GM18507 (cell line): ENCODE measurements around the gene HIP1R.

Source experiments
- DNase-seq: peaks from one replicate; pipeline ENCODE4 v3.0.0; 2011; ENCODE audit warnings: low read depth; ENCODE audit not compliant: insufficient read length; ENCODE audit errors: extremely low spot score
- FAIRE-seq: peaks from 2 replicates; lab custom pipeline; 2011; peaks lifted over from hg19 to GRCh38; lab: Jason Lieb, UNC

Gene HIP1R

GRCh38 chr12:122845041-122845864, 10.0 kb downstream of the HIP1R start:
- FAIRE-seq (no peak), DNase-seq (no peak)

- no peak for DNase-seq
Measured at GRCh38 chr12:122845865-122846621, 10.8 kb downstream of the HIP1R start.

DNA sequence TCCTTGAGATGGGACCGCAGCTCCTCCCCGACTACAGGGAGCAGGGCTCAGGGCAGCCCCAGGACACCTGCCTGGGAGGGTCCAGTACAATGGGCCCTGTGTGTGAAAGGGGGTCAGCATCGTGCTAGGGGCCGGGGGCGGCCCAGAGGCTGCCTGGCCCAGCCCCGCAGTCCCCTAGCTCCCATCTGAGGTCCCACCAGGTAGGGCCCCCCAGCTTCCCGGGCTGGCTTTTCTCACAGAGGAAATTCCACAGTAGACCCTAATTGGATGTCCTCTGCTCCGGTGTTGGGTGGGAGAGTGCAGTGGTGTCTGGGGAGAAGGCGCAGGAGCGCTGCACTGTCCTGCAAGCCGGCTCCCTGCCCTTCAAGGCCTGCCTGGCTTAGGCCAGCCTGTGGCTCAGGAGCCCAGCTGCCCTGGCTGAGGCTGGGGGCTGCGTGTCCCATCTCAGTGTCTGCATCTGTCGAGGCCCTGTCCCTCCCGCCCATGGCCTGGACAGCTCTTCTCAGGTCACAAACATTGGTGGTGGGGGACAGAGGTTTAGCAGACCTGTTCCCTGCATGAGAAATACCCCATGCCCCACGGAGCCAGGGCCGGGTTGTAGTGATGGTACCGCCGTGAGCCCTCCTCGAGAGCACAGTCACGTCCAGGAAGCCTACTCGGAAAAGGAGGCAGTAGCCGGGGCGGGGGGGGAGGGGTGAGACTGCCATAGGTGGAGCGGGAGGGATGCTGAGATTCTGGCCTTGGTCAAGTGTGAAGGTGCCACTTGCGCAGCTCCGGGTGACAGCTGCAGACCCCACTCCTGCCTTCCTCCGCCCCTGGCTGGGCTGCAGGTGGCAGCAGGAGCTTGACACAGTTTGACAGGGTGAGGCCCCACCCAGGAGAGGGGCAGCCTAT, 11.6 kb downstream of the HIP1R start:
- no peak for DNase-seq
- no peak for FAIRE-seq

More at GRCh38 chr12:122845865-122846621, 10.8 kb downstream of the HIP1R start:
- FAIRE-seq: no peak

GRCh38 chr12:122847516-122847836, 12.2 kb downstream of the HIP1R start:
- FAIRE-seq: no peak
- DNase-seq: no peak

DNA sequence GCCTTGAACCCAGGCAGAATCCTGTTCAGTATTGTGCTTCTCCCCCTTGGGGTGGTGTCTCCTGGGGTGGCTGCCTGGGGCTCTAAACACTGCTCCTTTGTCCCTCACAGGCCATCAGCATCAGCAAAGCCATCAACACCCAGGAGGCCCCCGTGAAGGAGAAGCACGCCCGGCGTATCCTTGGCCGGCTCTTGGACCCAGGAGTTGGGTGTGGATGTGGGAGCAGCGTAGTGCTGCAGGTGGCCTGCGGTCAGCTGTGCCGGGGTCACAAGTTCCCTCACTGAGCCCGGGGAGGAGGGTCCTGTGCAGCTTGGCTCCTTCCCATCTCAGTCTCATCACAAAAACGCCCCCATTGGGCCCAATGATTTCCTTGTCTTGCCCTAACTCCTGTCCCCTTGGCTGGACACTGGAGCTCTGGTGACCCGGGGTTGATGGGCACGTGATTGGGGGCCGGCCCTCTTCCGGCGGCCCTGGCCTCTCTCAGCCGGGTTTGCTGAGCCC, 12.7 kb downstream of the HIP1R start:
- FAIRE-seq: no peak

GRCh38 chr12:122848471-122849351, 13.5 kb downstream of the HIP1R start:
- FAIRE-seq: no peak

More for the DNA sequence above, 12.7 kb downstream of the HIP1R start:
- no peak for DNase-seq

GRCh38 chr12:122849352-122850047, 14.2 kb downstream of the HIP1R start:
- FAIRE-seq (no peak), DNase-seq (no peak)

More at GRCh38 chr12:122848471-122849351, 13.5 kb downstream of the HIP1R start:
- DNase-seq: no peak

DNA sequence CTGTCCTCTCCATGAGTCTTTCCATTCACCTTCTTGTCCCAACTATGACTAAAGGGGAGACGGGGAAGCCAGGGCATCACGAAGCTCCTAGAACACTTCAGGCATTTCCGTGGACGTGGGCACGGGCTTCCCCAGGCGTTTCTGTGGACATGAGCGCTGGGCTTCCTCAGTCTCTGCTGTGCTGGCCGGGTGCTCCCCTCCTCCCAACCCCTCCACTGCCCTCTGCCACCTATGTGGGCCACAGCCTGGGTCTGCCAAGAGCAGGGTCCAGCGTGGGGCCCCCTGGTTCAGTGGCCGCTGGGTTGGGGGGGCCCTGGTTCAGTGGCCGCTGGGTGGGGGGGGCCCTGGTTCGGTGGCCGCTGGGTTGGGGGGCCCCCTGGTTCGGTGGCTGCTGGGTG, 14.8 kb downstream of the HIP1R start:
- no peak for DNase-seq
- no peak for FAIRE-seq

DNA sequence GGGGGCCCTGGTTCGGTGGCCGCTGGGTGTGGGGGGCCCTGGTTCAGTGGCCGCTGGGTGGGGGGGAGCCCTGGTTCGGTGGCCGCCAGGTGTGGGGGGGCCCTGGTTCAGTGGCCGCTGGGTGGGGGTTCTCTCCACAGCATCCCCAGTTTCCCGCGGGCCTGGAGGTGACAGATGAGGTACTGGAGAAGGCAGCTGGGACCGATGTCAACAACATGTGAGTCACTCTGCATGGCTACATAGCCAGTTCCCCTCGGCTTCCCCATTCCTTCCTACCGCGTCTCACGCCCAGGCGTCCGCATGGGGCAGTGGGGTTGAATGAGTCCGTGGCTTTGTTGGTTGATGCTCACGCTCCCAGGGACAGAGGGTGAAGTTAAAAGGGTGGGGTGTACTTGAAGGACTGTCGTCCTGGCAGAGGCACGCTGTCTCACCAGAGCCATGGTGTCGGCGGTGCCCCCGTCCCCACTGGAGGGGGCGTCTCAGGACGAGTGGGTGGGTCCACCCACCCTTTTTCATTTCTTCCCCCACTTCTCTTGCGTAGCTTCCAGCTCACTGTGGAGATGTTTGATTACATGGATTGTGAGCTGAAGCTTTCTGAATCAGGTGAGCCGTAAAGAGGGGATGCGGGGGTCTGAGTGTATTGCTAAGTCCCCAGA, 15.6 kb downstream of the HIP1R start:
- no peak for FAIRE-seq
- DNase-seq: no peak

- no peak for FAIRE-seq
- DNase-seq: no peak
Measured at GRCh38 chr12:122851820-122852219, 16.6 kb downstream of the HIP1R start.

- FAIRE-seq (no peak), DNase-seq (no peak)
Measured at GRCh38 chr12:122852336-122853275, 17.3 kb downstream of the HIP1R start.

- no peak for DNase-seq
- no peak for FAIRE-seq
Measured at GRCh38 chr12:122853582-122854245, 18.5 kb downstream of the HIP1R start.

DNA sequence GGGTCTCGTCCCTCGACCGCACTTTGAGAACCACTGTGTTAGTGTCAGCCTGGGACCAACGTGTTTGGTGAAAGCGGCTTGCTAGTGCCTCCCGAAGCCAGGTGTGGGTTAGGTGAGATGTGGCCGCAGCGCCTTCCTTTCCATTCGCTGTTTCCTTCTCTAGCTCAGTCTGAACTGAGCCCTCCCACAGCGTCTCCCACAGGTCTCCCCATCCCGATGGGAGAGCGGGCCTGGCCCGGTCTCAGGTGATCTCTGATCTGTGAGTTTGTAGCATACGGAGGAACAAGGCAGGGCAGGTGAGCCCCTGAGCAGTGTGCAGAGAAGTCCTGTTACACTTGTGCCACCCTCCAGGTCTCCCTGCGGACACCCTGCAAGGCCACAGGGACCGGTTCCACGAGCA, 19.3 kb downstream of the HIP1R start:
- DNase-seq: no peak
- no peak for FAIRE-seq

DNA sequence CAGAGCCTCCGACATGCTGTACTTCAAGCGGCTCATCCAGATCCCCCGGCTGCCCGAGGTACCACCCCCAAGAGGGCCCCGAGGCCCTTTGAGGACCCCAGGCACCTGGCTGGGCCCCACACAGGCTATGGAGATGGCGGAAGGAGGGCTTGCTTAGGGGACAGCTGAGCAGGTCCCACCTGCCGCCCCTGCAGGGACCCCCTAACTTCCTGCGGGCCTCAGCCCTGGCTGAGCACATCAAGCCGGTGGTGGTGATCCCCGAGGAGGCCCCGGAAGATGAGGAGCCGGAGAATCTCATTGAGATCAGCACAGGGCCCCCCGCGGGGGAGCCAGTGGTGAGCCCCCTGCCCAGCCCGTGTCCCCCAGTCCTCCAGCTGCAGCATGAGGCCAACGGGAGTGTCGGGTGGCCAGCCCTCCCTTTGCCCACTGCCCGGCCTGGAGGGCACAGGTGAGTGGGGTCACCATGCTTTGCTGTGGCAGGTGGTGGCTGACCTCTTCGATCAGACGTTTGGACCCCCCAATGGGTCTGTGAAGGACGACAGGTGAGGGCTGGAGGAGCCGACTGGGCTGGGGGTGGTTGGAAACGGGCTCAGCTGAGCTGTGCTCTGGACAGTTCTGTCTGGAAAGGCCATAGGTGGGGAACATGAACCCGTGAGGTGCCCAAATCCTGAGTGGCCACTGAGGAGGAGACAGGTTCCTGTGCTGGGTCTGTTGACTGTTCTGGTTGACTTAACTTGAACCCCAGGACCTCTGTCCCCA, 20.0 kb downstream of the HIP1R start:
- DNase-seq: no peak
- no peak for FAIRE-seq

GRCh38 chr12:122855928-122856831, 20.9 kb downstream of the HIP1R start:
- FAIRE-seq: no peak
- no peak for DNase-seq
